ENCODE measurements around the gene SLIT1.
A peak's percentile ranks its signal among the peaks of the same experiment; 100 is the strongest.

SLIT1 gene

DNA sequence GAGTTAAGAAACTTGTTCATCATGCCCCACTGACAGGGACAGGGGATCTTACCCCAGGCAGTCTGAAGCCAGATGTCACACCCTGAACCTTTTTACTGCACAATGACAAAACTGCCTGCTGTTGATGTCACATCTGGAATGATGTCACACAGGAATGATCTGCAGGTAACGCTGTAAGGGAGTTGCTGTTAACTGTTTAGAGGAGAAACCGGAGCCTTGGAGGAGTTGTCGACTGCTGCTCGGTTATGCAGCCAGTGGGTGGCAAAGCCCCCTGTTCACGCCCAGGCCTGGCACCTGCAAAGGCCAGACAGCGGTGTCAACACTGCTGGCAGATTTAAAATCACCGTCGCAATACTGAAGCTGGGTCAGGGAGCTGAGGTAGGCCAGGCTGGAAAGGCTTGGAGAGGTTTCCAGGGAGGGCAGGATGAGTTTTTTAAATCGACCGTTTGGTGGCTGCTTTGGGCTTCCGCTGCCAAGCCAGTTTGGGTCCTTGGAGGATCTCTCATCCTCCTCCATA is 10.0 kb upstream of the SLIT1 start:
- peak overlapping the region; percentile 33 for H3K4me3 ChIP-seq (ENCODE audit: low read length)
- TF ChIP-seq, protein P1, sequence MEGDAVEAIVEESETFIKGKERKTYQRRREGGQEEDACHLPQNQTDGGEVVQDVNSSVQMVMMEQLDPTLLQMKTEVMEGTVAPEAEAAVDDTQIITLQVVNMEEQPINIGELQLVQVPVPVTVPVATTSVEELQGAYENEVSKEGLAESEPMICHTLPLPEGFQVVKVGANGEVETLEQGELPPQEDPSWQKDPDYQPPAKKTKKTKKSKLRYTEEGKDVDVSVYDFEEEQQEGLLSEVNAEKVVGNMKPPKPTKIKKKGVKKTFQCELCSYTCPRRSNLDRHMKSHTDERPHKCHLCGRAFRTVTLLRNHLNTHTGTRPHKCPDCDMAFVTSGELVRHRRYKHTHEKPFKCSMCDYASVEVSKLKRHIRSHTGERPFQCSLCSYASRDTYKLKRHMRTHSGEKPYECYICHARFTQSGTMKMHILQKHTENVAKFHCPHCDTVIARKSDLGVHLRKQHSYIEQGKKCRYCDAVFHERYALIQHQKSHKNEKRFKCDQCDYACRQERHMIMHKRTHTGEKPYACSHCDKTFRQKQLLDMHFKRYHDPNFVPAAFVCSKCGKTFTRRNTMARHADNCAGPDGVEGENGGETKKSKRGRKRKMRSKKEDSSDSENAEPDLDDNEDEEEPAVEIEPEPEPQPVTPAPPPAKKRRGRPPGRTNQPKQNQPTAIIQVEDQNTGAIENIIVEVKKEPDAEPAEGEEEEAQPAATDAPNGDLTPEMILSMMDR (conservative IDR thresholded peaks at IDR 0.05; ENCODE audit: low read length), result no peak
- DNase-seq (ENCODE audit: low read depth), result no peak

DNA sequence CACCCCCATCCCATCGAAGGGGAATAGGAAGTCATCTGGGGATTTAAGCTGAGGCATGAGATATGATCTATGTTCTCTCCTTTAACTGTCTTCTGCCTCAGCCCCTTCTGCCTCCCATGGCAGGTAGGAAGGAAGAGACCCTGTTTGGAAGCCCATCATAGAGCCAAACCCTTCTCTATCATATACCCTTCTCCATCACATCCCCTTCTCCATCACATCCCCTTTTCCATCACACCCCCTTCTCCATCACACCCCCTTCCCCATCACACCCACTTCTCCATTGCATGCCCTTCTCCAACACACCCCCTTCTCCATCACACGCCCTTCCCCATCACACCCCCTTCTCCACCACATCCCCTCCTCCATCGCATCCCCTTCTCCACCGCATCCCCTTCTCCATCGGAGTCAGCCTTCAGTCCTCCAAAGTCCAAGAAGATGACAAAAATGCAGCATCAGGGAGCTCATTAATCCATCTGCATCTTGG is 7.2 kb upstream of the SLIT1 start:
- TF ChIP-seq, protein P1 (conservative IDR thresholded peaks at IDR 0.05; ENCODE audit: low read length), result no peak
- no peak overlapping the region for H3K4me3 ChIP-seq (ENCODE audit: low read length)
- no peak for DNase-seq (ENCODE audit: low read depth)

DNA sequence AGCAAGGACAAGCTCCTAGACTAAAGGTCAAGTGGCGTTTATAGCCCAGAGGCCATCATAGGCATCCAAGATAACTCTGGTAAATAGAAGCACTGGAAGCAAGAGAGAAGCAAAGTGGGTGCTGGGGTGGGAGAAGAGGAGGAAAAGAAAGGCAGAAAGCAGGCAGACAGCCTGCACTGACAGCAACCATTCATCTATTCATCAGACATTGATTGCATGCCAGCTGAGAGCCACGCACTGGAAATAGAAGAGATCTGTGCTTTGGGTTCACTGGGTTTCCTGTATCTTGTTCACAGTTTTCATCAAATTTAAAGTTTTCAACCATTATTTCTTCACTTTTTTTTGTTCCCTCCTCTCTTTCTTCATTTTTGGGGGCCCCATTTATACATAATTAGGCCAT is 4.7 kb upstream of the SLIT1 start:
- H3K4me3 ChIP-seq (ENCODE audit: low read length), result no peak overlapping the region
- TF ChIP-seq, protein P1 (conservative IDR thresholded peaks at IDR 0.05; ENCODE audit: low read length), result no peak

DNA sequence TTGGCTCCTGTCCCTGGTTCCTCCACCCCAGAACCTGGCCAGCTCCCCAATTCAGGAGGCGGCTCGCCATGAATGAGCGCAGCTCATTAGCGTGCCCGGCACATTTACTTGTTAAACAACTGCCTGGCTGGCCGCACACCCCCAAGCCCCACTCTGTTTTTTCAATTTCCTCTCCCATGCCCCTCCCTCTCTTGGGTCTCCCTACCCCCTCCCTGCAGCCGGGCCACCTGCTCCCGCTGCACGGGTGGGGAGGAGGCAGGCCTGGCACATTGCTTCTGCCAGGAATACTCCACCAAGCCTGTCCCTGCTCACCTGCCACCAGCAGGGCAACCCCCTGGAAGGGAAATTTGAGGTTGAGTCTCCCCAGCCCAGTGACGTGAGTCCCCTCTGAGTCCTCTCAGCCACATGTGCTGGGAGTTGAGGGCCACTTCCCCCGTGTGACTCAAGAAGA is 2.5 kb upstream of the SLIT1 start:
- no peak for DNase-seq (ENCODE audit: low read depth)
- no peak overlapping the region for H3K4me3 ChIP-seq (ENCODE audit: low read length)
- TF ChIP-seq, protein P1 (conservative IDR thresholded peaks at IDR 0.05; ENCODE audit: low read length), result no peak

More for the DNA sequence above, 4.7 kb upstream of the SLIT1 start:
- DNase-seq (ENCODE audit: low read depth), result no peak

DNA sequence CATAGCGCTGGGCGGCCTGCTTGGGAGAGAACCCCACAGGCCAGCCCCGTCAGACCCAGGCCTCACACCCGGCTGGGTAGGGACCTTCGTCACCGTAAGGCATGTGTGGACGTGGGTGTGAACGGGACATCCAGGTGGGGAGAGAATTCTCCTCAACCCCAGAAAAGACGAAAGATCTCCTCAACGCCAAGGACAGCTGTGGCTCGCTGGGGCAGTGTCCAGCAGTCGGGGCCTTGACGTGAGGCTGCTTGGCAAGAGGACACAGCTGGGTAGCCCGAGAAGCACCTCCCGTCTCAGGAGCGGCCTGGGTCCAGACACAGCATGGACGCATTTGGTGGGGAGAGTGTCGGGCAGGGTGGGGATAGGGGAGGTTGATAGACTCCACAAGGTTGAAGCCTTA is 1.2 kb upstream of the SLIT1 start:
- H3K4me3 ChIP-seq (ENCODE audit: low read length), result no peak overlapping the region
- no peak for DNase-seq (ENCODE audit: low read depth)
- TF ChIP-seq, protein P1 (conservative IDR thresholded peaks at IDR 0.05; ENCODE audit: low read length), result no peak

DNA sequence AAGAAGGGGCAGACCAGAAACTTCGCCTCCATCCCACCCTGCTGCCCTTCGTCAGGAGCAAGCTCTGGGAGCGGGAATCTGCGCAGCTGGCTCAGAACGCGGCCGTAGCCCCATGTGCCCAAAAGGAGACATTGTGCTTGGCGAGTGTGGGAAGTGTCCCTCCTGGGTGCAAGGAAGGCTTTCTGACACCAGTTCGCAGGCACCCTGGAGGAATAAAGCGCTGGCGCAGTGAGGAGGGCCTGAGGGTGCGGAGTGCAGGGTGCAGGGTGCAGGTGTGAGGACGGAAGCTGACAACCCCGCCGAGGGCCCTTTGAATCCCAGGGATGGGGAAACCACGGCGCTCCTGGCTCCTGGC is 811 bp downstream of the SLIT1 start:
- TF ChIP-seq, protein P1 (conservative IDR thresholded peaks at IDR 0.05; ENCODE audit: low read length), result no peak
- H3K4me3 ChIP-seq (ENCODE audit: low read length), result no peak overlapping the region
- no peak for DNase-seq (ENCODE audit: low read depth)

DNA sequence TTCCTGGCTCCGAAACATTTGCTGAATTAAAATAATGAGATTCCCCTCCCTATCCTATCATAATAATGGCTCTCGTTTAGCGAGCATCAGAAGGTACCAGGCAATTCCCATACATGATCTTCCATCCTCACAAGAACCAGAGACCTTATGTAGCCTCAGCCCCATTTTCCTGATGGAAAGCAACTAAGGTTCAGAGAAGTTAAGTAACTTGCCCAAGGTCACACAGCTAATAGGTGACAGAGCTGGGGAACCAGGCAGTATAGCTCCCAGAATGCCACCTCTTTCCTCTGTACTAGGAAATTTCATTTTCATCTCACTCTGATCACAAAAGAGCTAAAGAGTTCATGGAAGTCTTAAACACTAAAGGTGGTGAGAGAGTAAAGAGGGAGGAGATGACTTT is 2.4 kb downstream of the SLIT1 start:
- DNase-seq (ENCODE audit: low read depth), result no peak
- TF ChIP-seq, protein P1 (conservative IDR thresholded peaks at IDR 0.05; ENCODE audit: low read length), result no peak
- H3K4me3 ChIP-seq (ENCODE audit: low read length), result no peak overlapping the region
